HG02798 (cell line): ENCODE results near the gene KIF3B.
"Not testable (repeated sequence)": the region's sequence is repeated elsewhere in the genome, so short reads cannot be mapped to it uniquely, and the experiment has no call there.

Experiments used
- ATAC-seq: cut with Tn5 transposase; IDR thresholded peaks from one replicate; pipeline ENCODE4 v1.9.1; 2021; ENCODE audit warnings: mild to moderate bottlenecking; ENCODE audit not compliant: unreplicated experiment, poor library complexity

KIF3B gene

GRCh38 chr20:32353848-32354496 is 76.5 kb downstream of the KIF3B start:
- no peak for ATAC-seq

- no peak for ATAC-seq
These were observed 77.4 kb downstream of the KIF3B start for GRCh38 chr20:32354592-32355416.

DNA sequence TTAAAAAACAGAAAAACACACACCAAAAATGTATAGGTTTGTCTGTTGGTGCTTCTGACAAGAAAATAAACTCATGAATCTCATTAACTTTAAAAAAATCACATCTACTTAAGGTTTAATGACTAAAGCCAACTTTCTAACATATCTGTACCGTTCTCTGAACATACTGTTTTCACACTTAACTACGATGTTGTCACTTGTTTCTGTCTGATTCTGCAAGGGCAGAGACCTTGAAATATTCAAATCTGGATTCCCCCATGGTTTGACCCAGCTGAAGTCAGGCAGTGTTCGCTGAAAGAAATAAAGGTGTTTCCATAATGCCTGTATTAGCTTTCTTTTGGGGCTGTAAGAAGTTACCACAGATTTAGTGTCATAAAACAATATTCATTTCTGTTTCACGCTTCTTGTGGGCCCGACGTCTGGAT is 78.0 kb downstream of the KIF3B start:
- ATAC-seq = peak; percentile 19

- not testable (repeated sequence) for ATAC-seq
These were observed 78.6 kb downstream of the KIF3B start for GRCh38 chr20:32355907-32356621.

GRCh38 chr20:32356622-32357374 is 79.3 kb downstream of the KIF3B start:
- ATAC-seq = no peak

GRCh38 chr20:32357375-32357868 is 80.0 kb downstream of the KIF3B start:
- no peak for ATAC-seq

- peak; percentile 81 for ATAC-seq
These were observed 80.6 kb downstream of the KIF3B start, which contains the start of gene ASXL1 for GRCh38 chr20:32357869-32358631. Gene ASXL1 (plus strand): TSS chr20:32358331. CDS start chr20:32358776, 445 bp downstream.

DNA sequence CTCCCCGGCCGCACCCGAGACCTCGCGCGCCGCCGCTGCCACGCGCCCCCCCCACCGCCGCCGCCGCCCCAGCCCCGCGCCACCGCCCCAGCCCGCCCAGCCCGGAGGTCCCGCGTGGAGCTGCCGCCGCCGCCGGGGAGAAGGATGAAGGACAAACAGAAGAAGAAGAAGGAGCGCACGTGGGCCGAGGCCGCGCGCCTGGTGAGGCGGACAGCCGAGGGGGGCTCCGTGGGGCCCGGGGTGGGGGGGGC is 81.1 kb downstream of the KIF3B start:
- no peak for ATAC-seq

- peak; percentile 32 for ATAC-seq
These were observed 81.6 kb downstream of the KIF3B start for GRCh38 chr20:32358883-32359632.

DNA sequence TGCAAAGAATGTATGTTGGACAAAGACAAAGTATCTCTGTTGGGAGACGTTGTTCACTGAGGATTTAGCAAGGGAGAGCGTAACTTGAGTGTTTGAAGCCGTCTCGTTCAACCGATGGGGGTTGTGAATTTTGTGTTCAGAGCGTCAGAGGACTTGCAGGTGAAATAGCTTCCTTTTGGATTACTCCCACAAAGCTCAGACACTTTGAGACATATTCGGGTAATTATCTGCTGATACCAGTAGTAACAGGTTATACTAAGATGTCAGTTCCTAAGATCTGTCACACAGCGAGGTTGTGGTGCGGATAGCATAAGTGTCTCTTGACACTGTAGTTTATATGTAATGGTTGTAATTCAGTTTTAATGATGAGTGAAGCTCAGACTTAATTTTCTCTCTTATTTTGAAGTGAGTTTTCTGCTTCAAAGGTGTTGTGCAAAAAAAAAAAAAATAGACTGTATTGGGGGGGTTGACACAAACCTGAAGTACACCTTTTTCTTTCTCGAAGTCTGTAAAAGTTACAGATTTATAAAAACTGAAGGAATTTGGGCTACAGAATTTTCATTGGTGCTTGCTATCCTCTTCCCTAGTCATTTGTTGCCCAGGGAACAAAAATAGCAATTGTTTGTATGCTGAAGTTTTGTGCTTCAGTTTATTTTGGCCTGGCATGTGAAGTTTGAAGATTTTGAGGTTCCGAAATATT is 82.3 kb downstream of the KIF3B start:
- no peak for ATAC-seq

DNA sequence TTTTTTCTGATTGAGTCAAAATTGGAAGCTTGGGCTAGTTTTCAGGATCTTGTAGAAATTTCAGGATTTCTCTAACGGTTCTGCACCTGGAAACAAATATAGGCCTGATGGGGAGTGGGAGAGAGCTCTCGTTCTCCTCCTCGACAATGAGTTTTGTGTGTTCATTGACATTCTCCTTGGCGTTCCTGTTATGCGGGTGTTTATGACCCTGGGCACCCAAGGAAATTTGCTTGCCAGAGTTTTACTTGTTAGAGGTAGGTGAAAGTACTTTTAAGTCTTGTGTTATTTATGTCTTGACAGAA is 82.8 kb downstream of the KIF3B start:
- no peak for ATAC-seq

DNA sequence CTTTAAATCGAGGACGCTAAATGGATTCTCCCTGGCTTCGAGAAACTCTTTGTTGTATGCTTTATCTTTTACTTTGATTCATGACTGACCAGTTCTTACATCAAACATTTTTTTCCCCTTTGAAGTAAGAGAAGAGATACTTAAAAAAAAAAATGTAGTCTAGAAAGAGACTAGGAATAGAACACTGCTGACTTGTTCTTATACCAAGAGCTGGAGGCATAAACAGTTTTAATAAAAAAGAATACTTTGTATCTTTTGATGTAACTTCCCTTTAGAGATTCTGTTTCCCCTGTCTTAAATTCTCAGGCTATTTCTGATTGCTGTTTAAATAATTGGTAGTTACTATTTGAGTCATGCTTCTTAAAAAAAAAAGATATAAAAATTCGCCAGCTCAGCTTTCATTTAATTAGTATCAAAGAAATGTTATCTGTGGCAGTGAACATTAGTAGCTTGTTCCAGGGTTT is 85.5 kb downstream of the KIF3B start:
- no peak for ATAC-seq

DNA sequence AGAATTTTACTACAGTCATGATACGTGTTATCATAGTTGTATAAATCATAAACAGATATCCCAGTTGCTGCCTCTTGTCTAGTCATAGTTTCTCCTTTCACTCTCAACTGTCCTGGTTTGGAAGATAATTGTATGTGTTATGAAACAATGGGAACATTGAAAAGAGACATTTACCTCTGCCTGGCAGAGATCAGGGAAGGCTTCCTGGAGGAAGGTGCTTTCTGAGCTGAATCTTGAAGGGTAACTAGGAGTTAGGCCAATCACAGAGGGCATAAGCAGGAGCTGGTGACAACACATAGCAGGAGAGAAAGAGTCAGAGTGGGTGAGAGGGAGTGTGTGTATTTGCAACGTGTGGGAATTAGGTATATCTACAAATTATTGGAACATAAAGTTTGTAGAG is 86.0 kb downstream of the KIF3B start:
- no peak for ATAC-seq

- no peak for ATAC-seq
These were observed 87.2 kb downstream of the KIF3B start for GRCh38 chr20:32364554-32365208.

DNA sequence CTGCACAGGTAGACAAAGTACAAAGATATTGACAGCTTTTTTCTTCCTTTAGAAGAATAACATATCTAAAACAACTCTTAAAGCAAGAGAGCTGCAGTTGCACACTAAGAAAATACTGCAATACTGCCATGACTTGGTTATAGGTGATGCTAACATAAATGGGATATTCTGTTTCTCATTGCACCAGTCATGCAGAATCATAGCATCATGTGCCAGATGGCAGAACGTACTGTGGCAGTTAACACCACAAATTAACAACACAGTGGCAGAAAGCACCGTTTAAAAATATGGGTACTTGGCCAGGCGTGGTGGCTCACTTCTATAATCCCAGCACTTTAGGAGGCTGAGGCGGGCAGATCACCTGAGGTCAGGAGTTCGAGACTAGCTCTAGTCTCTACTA is 88.1 kb downstream of the KIF3B start:
- ATAC-seq = no peak

DNA sequence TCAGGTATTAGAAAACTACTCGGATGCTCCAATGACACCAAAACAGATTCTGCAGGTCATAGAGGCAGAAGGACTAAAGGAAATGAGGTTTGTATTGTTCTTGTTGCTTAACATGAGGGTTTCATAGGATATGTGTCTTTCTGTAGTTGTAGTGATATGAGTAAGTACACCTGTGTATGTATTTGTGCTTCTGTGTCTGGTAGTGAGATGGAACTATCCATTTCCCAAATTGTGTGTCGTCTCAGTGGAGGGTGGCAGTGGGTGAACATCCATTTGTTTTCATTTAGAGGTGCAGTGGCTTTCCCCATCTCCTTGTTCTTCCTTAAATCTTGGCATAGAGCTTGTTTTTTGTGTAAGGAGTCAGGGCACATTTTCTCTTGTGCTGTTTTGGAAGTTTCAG is 88.9 kb downstream of the KIF3B start:
- peak; percentile 34 for ATAC-seq

DNA sequence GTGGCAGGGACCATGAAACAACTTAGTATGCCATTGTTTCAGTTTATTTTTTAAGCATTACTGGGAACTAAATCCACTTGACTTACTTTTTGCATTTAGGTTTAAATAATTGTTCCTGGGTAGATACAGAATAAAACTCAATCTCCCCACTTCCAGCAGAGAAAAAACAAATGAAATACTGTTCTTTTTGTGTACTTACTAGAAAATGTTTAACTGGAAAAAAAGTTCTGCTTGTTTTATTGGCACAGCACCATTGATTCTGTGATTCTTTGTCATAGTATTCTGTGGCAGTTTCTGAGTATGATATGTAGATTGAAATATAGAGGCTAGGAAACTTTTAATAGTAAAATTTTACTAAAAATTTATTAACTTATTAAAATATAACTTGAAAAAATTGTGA is 90.9 kb downstream of the KIF3B start:
- ATAC-seq = no peak

DNA sequence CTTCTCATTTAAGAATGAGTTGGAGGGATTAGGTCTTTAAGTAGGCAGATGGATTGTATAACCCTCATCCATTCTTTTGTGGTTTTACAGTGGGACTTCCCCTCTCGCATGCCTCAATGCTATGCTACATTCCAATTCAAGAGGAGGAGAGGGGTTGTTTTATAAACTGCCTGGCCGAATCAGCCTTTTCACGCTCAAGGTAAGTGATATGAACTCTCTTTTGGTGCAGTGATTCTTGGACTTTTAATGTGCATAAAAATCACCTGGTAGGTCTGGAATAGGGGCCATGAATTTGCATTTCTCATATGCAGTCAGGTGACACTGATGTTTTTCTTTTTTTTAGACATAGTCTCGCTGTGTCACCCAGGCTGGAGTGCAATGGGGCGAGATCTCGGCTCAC is 91.5 kb downstream of the KIF3B start:
- ATAC-seq = peak; percentile 36
